NOMO-1 (cell line): Measurements from ENCODE around the gene HIVEP1.
A peak's percentile ranks its signal among the peaks of the same experiment; 100 is the strongest.

Experiments used
- DNase-seq, 2 experiments: peaks; one replicate each; lab custom pipeline; 2025; ENCODE audit not compliant: unreplicated experiment in 2 of 2; lab: John Stamatoyannopoulos, UW

The HIVEP1 gene

DNA sequence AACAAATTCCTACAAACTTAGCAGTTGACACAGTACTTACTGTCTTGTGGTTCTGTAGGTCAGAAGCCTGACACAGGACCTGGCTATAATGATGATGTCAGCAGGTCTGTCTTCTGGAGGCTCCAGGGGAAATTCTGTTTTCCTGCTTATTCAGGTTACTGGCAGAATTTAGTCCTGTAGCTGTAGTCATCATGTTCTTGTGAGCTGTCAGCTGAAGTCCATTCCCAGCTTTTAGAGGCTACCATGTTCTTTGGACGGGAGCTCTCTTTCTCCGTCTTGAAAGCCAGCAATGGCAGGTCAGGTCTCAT lies 99.2 kb downstream of the HIVEP1 start:
- DNase-seq: no peak

DNA sequence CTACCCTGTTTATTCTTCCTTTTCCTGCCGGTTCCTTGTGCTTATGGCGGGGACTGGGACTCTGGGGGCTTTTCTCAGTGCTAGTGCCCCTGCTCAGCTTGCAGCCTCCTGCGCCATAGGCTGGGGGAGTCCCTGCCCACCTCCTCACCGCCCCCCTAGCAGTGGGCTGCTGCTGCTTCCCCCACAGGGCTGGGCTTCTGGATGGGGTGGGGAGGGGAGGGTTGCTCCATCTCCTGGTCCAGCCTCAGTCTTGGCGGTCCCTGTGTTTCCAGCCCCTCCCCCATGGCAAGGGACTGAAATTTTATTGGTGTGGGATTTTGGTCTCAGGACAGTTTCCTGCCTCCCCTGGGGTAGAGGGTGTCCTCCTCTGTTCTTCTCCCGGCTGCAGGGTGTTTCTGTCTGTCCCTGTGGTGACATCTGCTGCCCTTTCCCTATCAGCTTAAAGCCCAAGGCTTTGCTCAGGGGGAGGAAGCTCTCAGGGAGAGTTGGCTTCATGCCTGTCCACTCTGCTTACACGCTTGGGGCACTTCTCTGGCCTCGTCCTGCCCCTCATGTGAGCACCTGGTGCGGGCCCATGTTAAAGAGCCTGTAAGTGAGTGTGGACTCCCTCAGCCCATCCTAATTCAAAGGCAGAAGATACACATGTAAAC lies 100.6 kb downstream of the HIVEP1 start:
- DNase-seq: no peak

DNA sequence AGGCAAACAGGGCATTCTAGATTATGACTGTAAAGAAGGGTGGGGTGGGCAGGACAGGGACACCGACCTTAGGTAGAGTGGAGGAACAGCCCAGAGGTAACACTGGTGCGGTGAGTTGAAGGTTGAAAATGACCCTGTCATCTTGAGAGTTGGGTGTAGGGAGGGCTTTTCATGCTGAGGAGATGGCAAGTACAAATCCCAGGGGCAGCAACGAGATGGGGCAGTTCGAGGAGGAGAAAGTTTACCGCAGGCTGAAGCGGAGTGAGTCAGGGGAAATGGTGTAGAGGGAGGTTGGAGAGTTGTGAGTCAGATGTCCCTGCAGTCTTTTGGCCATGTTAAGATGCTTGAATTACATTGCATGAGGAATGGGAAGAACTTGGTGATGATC lies 101.1 kb downstream of the HIVEP1 start:
- no peak for DNase-seq

DNA sequence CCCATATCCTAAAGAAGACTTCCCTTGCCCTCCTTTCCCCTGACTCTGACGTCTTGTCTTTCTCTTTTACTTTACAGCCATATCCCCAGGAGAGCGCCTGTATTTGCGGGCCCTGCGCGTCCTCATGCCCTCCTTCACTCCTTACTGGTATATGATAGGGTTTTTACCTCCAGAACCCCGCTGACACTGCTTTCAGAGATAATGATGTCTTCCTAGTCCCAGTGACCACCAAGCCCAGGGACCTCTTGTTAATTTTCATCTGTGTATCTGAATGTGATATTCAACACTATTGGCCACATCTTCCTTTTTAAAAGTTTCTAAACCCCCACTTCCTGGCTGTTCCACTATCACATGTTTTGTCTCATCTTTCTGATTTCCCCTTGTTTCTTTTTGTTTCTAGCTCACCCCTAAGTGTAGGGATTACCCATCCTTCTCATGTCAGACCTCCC lies 102.0 kb downstream of the HIVEP1 start:
- DNase-seq: no peak

DNA sequence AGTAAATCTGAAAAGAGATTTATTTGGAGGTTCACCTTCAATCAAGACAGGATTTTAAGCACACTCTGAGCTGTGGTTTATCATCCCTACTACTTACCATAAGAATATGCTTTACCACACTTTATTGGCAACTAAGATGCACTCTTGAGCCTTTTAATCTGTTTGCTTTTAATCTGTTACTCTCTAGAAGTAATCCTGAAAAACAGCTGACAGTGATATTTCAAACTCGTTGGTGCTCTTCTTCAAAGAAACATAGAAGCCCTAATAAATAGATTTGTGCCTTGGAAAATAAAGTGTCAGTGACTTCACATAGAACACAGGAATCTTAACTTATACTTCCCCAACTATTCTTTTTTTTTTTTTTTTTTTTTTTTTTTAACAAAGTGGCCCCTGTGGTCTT lies 102.9 kb downstream of the HIVEP1 start:
- DNase-seq: no peak

DNA sequence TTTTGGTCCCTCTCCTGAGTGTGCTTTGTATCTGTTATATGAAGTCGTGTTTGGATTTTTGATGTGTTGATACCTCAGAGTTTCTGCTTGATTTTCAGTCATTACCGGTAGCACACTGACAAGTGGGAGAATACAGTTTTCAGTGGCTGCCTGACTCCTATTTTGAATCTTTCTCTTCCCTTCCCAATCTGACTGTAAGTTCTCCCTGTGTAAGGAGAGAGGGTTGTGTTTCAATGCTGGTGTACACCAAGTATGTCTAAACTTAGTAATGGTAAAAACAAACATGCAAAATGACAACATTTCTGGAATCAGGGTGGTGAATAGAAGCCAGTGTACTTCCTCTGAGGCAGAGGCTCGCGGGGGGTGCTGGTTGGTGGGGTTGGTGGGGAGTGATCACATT lies 103.4 kb downstream of the HIVEP1 start:
- DNase-seq: no peak

DNA sequence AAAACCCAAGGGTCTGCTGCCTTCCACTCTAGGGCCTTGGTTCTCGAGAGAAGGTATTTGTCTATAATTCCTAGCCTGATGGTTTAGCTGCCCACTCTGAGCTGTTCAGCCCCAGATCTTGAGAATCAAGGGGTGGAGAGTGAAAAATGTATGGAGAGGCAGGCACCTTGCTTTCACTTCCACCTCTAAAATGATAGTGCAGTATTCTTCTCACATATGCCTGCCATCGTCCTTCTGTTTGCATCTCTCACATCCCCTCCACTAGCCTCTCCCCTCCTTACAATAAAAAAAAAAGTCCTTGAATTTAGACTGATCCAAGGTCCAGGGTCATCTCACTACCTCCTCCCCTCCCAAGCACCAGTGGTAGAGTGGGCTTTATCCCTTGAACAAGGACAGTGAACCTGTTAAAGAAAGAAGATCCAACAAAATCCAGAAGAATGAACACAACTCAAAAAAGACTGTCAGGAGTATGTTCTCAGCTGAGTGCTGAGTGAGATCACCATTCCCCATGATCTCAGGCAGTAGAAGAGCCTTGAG lies 104.2 kb downstream of the HIVEP1 start:
- peak in 1 of 2 experiments; percentile 17 for DNase-seq

DNA sequence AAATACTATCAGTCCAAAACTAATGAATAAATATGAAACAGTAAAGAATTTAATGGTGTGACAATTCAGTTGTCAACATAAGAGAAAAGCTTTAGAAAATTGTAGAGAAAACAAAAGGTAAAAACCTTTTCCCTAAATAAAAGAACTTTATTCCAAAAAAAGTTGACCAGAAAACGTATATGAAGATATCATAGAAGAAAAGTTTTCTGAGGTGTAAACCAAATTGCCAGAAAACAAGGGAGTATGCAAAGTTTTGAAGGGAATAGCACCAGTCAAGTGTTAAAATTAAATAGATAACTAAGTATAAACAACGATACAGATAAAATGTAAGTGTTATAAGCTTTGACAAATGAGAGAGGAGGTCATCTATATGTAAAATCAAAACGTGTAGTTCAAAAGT lies 104.9 kb downstream of the HIVEP1 start:
- DNase-seq: no peak

DNA sequence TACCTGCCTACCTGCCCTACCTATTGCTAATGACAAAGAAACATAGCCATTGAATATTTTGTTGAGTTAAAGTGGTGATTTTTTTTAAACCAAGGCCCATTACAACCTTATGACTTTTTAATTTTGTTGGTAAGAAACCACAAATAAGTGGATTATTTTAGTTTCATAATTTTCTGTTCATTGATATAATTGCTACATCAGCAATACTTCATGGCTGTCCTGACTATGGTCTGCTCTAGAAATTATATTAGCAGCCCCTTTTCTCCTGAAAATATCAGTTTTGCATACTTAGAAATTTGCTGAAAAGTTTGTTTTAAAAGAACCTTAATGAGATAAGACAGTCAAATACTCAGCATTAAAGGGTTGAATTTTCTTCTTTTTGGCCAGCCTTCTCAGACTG lies 106.5 kb downstream of the HIVEP1 start:
- no peak for DNase-seq

DNA sequence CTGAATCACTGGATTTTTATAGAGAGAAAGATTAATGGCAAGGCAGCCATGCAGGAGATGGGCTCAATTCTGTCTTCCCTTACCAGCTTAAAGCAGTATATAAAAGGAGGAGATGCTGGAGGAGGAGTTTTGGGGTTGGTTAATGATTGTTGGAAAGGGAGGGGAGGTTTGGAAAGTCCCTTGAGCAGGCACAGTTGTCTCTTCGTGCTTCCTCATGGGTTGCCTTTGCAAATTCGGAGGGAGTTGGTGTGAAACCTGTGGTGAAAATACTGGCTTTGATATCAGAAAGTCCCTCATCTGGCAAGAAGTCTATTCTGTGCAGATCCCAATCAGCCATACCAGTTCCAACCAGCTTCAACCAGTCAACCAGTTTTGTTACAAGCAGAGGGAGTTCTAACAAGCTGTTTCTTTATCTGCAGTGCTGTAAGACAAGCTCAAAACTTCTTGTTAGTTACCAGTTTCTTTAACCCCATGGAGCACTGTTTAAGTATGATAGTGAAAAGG lies 107.0 kb downstream of the HIVEP1 start:
- DNase-seq: no peak

DNA sequence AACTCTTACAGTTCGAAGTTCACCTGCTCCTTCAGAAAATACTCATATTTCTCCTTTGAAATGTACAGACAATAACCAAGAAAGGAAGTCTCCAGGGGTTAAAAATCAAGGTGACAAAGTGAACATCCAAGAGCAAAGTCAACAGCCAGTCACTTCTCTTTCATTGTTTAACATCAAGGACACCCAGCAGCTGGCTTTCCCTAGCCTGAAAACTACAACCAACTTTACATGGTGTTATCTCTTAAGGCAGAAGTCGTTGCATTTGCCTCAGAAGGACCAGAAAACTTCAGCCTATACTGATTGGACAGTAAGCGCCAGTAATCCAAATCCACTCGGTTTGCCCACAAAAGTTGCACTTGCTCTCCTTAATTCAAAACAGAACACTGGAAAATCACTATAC lies 113.3 kb downstream of the HIVEP1 start:
- DNase-seq: no peak

DNA sequence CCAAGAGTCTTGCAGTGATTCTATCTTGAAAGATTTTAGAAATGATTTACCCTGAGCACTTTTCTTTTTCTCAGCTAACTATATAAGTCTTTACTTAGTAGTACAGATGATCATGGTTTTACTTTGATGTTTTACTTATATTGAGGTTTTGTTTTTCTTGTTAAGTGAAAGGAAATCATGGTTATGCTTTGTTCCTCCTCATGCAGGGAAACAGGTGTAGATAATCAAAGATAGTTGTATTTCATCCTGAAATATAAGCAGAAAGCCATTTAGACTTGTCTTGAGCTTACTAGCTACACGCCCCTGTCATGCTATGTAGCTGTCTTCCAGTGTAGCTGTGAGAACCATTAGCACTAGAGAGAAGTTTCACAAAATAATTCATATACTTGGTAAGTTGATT lies 113.9 kb downstream of the HIVEP1 start:
- DNase-seq: no peak

DNA sequence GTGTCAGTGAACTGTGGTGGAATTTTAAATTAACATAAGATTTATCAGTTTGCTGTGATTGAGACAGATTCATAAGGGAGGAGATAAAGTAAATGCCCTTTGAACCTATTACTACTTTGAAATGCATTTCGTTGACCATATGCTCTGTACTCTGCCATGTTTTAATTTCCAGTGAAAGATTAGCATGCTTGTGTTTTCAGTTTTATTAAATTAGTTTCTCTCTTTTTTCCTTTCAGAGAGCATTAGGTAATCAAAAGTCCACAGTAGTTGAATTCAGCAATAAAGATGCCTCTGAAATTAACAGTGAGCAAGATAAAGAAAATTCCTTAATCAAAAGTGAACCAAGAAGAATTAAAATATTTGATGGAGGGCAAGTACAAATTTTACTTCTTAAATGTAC lies 117.4 kb downstream of the HIVEP1 start:
- DNase-seq: no peak

DNA sequence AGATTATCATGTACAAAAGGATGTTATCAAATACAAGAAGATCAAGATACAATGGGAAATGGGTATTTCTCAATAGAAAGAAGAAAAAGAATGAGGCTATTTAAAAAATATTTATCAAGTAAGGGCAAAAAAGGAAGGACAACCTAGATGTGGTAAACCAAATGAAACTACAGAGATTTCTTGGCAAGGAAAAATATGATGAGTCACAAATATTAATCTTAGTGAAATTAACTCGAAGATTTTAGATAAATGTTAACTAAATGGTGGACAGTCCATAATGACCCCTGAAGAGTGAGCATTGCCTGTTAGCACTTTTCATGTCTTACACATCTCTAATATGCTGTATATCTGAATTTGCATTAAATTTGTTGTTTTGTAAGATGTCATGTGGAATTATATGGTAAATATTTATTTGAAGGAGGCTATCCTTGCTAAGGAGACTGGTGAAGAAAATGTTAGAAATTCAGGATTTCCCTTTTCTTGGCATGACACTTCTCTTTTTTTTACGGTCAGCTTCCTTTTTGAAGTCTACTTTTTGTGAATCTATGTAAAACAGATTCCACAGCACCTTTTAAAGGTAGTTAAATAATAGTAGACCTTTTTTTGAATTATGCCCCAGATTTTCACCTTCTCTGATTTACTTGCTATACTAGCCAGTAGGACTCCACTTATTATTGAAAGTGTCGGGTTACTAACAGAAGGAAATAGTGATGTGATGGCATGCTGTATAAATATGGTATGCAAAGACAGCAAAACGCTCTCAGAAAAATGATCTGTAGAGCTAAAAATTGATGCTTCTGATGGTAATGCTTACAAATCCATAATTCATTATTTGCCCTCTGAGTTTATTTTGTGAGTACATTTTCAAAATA lies 120.5 kb downstream of the HIVEP1 start:
- DNase-seq: peak in 1 of 2 experiments; percentile 27

DNA sequence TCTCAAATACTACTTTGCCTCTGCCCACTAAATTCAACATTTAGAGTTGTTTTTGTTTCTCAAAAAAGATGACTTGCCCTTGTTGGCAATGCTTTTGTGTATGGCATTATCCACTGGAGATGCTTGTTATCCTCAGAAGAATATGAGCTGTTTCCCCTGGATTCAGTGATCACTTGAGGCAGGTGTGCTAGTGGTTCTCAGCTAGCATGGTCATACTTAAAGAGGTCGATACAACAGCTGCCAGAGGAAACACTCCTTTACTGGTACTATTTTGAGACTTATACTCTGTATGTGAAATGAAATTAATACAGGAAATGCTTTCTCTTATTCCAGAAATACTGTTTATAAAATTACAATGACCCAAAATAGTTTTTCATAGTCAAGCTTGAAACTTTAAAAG lies 122.5 kb downstream of the HIVEP1 start:
- DNase-seq: no peak

DNA sequence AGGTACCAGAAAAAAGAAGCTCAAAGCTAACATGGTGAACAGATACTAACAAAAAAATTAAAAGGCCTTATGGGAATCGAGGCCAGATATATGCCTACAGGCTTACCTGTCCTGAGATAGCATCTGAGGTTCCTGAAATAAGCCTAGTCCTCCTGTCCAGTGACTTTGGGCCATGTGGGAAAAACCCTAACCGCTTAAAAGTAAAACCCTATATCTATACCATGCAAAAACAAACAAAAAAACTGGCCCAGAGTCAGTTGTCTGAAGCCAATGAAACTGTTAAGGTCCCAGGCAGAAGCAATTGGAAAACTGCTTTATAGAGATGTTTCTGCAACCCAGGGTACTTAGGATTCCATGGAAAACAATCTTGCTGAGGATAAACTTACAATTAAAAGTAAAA lies 122.9 kb downstream of the HIVEP1 start:
- DNase-seq: no peak

DNA sequence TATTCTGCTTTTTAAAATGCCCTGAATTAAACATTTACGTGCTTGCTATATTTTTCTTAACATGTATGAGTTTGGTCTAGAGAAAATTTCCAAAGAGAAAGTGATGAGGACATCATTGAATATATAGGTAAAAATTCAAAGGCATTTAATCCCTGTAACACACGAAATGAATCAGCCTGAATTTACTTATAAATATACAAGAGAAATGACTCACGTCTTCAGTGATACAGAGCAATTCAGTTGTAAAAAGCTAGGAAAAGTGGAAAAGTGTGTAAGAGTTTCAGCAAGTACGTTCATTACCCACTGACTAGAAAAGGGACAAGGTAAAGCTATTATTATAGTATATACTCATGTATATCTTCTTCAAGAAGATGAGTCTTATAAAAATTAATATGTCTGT lies 124.8 kb downstream of the HIVEP1 start:
- no peak for DNase-seq

DNA sequence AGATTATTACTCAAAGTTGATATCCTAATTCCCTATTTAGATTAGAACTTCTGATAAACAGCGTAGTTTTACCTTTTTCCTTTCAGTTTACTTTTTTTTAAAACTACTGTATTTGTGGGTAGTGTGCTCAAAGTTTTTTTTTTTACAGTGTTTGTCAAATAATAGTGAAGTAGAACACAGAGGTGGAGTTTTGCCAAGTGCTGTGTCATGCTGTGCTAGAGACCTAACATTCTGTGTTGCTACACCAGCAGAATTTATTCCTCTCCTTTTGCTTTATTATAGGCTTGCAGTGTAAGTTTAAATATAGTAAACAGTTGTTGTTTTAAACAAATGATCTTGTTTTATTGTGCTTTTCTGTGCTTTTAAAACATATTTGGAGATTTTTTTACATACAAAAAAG lies 125.4 kb downstream of the HIVEP1 start:
- DNase-seq: no peak

DNA sequence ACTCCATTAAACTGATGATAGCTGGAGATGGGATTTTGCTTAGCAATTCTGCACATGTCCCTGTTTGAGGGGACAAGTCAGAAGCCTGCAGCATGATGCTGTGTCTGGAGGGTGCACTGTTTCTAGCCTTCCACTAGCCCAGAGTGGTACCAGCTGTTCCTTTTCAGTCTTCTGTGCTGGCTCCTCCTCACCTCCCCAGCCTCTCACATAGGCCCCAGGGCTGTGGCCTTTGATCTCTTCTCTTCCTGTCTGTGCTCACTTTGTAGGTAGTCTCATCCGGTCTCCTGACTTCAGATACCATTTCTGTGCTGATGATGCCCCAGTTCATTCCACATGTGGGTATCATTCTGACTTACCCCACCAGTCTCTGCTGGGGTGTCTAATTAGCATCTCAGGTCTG lies 126.3 kb downstream of the HIVEP1 start:
- DNase-seq: no peak

DNA sequence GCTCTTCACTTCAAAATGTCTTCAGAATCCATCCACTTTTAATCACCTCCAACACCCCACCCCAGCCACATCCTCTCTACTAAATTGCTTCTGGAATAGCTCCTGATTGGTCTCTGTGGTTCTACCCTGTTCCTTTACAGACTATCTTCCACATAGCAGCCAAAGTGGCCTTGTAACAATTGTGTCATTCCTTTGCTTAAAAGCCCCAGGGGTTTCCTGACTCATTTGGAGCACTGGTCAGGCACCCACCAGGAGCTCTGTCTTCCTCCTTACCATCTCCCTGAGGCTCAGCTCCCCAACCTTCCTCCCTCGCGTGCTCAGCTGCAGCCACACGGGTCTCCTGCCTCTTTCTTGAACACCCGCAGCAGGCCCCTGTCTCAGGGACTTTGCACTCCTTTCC lies 126.8 kb downstream of the HIVEP1 start:
- no peak for DNase-seq

DNA sequence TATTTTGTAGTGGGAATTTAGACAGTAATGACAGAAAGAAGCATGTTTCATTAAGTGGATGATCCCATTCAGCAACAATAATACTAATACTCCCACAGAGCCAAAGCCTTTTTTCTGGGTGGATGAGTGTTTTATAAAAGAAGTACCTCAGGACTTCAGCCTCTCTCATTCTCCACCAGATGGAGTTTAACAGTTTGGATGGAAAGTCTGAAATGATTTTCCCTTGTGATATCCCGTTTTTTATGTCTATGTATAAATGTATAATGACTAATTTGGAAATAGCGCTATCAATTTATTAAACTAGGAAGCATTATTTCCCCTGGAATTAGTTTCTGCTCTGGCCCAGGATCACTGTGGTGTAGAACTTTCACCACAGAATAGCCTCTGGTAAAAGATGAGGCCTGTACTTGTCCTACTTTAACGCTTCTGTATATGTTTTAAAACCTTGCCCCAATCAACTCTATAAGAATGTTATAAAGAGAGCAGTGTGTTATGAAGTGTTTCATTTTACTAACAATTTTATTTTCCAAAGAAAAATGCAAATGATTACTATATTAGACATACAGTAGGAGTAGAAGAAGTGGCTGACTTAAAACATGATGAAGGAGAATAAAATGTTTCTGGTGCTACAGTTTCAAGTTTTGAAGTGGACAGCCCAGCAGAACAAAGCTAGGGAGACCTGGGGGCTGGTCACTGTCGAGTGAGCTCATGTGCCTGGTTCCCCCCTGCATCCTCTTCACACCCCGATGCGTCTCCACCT lies 135.6 kb downstream of the HIVEP1 start:
- no peak for DNase-seq
